ENCODE measurements around the gene NTN3. TPM values are rescaled to one million over a fixed set of nuclear protein-coding genes. Genes with fewer than 3 reads are reported as not detected.

NTN3 gene
- total and polyA plus RNA-seq, 2 of the 4 experiments (the other 2 are of a cell fraction), result 0.18 to 0.38 TPM

DNA sequence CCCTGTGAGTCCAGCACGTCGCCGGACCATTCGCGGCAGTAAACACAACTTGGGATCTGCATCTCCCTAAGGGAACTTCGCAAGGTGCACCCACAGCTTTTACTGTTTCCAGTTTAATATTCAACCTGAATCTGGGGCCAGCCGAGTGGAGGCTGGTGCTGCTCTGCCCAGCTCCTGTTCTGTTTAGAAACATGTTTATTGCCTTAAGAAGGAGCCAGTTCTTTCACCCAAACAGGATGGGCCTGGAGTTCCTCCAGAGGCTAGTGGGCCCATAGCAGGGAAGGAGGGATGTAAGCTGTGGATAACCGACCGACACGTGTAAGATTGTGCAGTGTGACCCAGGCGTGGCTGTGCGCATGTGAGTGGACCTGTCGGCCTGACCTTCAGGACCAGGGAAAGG, 21.2 kb downstream of the NTN3 start:
- in situ Hi-C loops (cut with MboI; ENCODE audit: low sequenced_read_pairs), result no loop called here
- WGBS, 2 experiments (ENCODE audit: extremely low coverage in 2 of 2, insufficient read length in 1 of 2), result 95% methylated on average over 6 of the region's 13 CpGs; no CpG with 5 or more reads in 1 of the 2 experiments
- no peak for ATAC-seq (ENCODE audit: low read depth)

More for the DNA sequence above, 21.2 kb downstream of the NTN3 start:
- H2BK15ac ChIP-seq (ENCODE audit: low read depth, low read length), result no peak overlapping the region
- no peak overlapping the region for H2BK5ac ChIP-seq (ENCODE audit: low read depth, low read length, poor library complexity, severe bottlenecking)
- no peak for TF ChIP-seq CEBPB (IDR thresholded peaks at IDR 0.05; ENCODE audit: low read depth, low read length)
- H3K9me3 ChIP-seq (ENCODE audit: control insufficient read depth, insufficient read depth, low read length), result no peaks in the 10 kb centered on the region
- no peak overlapping the region for H2AFZ ChIP-seq (replicated peaks; ENCODE audit: low read length, poor library complexity)
- H3K14ac ChIP-seq (replicated peaks; ENCODE audit: low read depth, low read length), result no peak overlapping the region
- POLR2A ChIA-PET (ENCODE audit: unreplicated experiment), result no interaction called here
- no peak overlapping the region for H3K27ac ChIP-seq (ENCODE audit: insufficient read depth, low read length)
- no peak overlapping the region for H3K4ac ChIP-seq (ENCODE audit: low read depth, low read length)
- CTCF ChIA-PET, result interaction anchor here (0.6 kb wide), 1 partner anchor 10 kb away, joined by 3 read pairs; no protein-coding TSS in a partner anchor
- no peaks in the 10 kb centered on the region for H3K27me3 ChIP-seq (ENCODE audit: control insufficient read depth, insufficient read depth, low read length)
- H3K9ac ChIP-seq (ENCODE audit: low read depth, low read length), result no peak overlapping the region
- no peak overlapping the region for H3K56ac ChIP-seq (ENCODE audit: extremely low read depth, insufficient read depth, low read length)
- 0 out of 2 replicates have a peak, but pooled peaks cover 4% of the 10 kb centered on the region for H3K9me1 ChIP-seq (ENCODE audit: insufficient read depth, low read length)
- no peak overlapping the region for H3K4me2 ChIP-seq (ENCODE audit: low read depth, low read length)
- peaks cover 19% of the 10 kb centered on the region for H4K20me1 ChIP-seq (ENCODE audit: insufficient read depth, low read length)
- no peak overlapping the region for H2BK120ac ChIP-seq (ENCODE audit: low read depth, low read length)
- DNase-seq, result no peak
- no peak overlapping the region for H4K8ac ChIP-seq (ENCODE audit: low read depth in 2 of 2, low read length in 2 of 2)
- intact Hi-C loops (cut with micrococcal nuclease) (no loop called here), dilution Hi-C loops (cut with HindIII; ENCODE audit: low sequenced_read_pairs, unreplicated experiment) (no loop called here)
- no peak overlapping the region for H2BK20ac ChIP-seq (ENCODE audit: low read depth, low read length)
- H4K5ac ChIP-seq (ENCODE audit: low read depth, low read length), result no peak overlapping the region
- no peak overlapping the region for H3K18ac ChIP-seq (ENCODE audit: low read depth, low read length)
- H2AK5ac ChIP-seq (ENCODE audit: low read depth, low read length), result no peak overlapping the region
- BruUV-seq (replicated peaks), result no TSS peak
- no peak overlapping the region for H3K4me3 ChIP-seq (ENCODE audit: insufficient read depth, low read depth, low read length)
- no peak overlapping the region for H3K23ac ChIP-seq (ENCODE audit: low read depth, low read length)
- H4K91ac ChIP-seq (ENCODE audit: insufficient read depth, low read depth, low read length), result no peak overlapping the region
- H3K36me3 ChIP-seq (ENCODE audit: control insufficient read depth, insufficient read depth, low read length), result peaks cover 14% of the 10 kb centered on the region; the same call in 1 of the 2 replicates
- peaks cover 7% of the 10 kb centered on the region for H3K4me1 ChIP-seq (ENCODE audit: control insufficient read depth, insufficient read depth, low read length)
- no peak overlapping the region for H2AK9ac ChIP-seq (replicated peaks; ENCODE audit: low read depth, low read length, poor library complexity)
- peaks cover 6 to 41% of the 10 kb centered on the region in 2 experiments for H3K79me1 ChIP-seq (ENCODE audit: low read depth in 1 of 2, low read length in 2 of 2)

All from IMR-90 (cell line).